A549 (cell line): ENCODE data around the gene SPINT1. TPM values are rescaled to one million over a fixed set of nuclear protein-coding genes. Genes with fewer than 3 reads are reported as not detected.

Experiments used
- ATAC-seq, 2 experiments: fragments of 200-7000 bp in 1 of 2; fragments of >200 bp in 1 of 2; cut with Nextera tagmentation in 1 of 2; cut with Tn5 transposase in 1 of 2; 3 replicates each; pipeline versions ENCODE4 v1.8.0 to v1.9.1; 2018 to 2020; ENCODE audit warnings: mild to moderate bottlenecking in 1 of 2, moderate library complexity in 1 of 2
- CTCF ChIA-PET: fragments of 300-600 bp; sonication (Branson Sonifier 250); formaldehyde crosslinking; extraction: SDS; loops from one replicate; lab custom pipeline; 2021; ENCODE audit warnings: antibody characterized with exemption, inconsistent platforms; lab: Yijun Ruan, JAX
- POLR2A ChIA-PET: fragments of 350-600 bp; formaldehyde crosslinking; extraction: SDS; loops from one replicate; lab custom pipeline; 2021; ENCODE audit warnings: antibody characterized with exemption, inconsistent platforms; lab: Yijun Ruan, JAX
- DNase-seq, 2 experiments: peaks; one replicate each; pipeline versions ENCODE4 v3.0.0 to v3.0.0-alpha.2; 2011 to 2016; ENCODE audit warnings: low read depth in 1 of 2, low spot score in 1 of 2
- FAIRE-seq: peaks from 2 replicates; lab custom pipeline; 2011; peaks lifted over from hg19 to GRCh38; lab: Jason Lieb, UNC
- H3K27ac ChIP-seq, 2 experiments: fragments of >200 bp; sonication (Bioruptor Twin); formaldehyde crosslinking; 3 replicates each; pipeline ENCODE4 v1.5.1; 2016 to 2017
- H3K4me1 ChIP-seq: fragments of >200 bp; sonication (Bioruptor Twin); formaldehyde crosslinking; 3 replicates; pipeline ENCODE4 v1.6.1; 2016
- H3K4me2 ChIP-seq: fragments of >200 bp; sonication (Bioruptor Twin); formaldehyde crosslinking; 3 replicates; pipeline ENCODE4 v1.6.1; 2016
- H3K4me3 ChIP-seq: fragments of >200 bp; sonication (Bioruptor Twin); formaldehyde crosslinking; 3 replicates; pipeline ENCODE4 v1.5.1; 2016
- H3K9me3 ChIP-seq: fragments of >200 bp; sonication (Bioruptor Twin); formaldehyde crosslinking; 3 replicates; pipeline ENCODE4 v1.6.1; 2016
- BCL3 ChIP-seq: fragments of >200 bp; sonication (Bioruptor Twin); formaldehyde crosslinking; IDR thresholded peaks from 3 replicates; pipeline ENCODE4 v1.6.1; 2016
- EHMT2 ChIP-seq: fragments of 200-600 bp; sonication (generic); IDR thresholded peaks from 2 replicates; pipeline ENCODE4 v1.6.1; 2016; ENCODE audit warnings: antibody characterized with exemption, low read depth, mild to moderate bottlenecking, moderate library complexity
- GATA3 ChIP-seq: IDR thresholded peaks from 2 replicates; pipeline ENCODE4 v1.6.1; 2012; ENCODE audit warnings: borderline replicate concordance
- HOXA7 ChIP-seq: fragments of 250-450 bp; sonication (Bioruptor Pico); IDR thresholded peaks from 2 replicates; pipeline ENCODE4 v1.5.0; 2020; ENCODE audit warnings: mild to moderate bottlenecking, moderate library complexity
- HOXB13 ChIP-seq: fragments of 250-450 bp; sonication (Bioruptor Pico); IDR thresholded peaks from 2 replicates; pipeline ENCODE4 v1.5.0; 2020; ENCODE audit warnings: low read depth, mild to moderate bottlenecking, moderate library complexity
- JUN ChIP-seq, 2 experiments: fragments of >200 bp; sonication (Bioruptor Twin); formaldehyde crosslinking; IDR thresholded peaks; 2 replicates in 1 of 2; 3 replicates in 1 of 2; pipeline ENCODE4 v1.6.1; 2016 to 2017
- KDM1A ChIP-seq: fragments of 200-600 bp; sonication (generic); IDR thresholded peaks from 2 replicates; pipeline ENCODE4 v1.6.1; 2016; ENCODE audit warnings: low read depth, mild to moderate bottlenecking
- MAX ChIP-seq: IDR thresholded peaks from 2 replicates; pipeline ENCODE4 v1.6.1; 2012
- NR3C1 ChIP-seq: fragments of >200 bp; sonication (Bioruptor Twin); formaldehyde crosslinking; IDR thresholded peaks from 3 replicates; pipeline ENCODE4 v1.6.1; 2017
- PHF8 ChIP-seq: fragments of 200-600 bp; sonication (generic); IDR thresholded peaks from 2 replicates; pipeline ENCODE4 v1.6.1; 2016; ENCODE audit warnings: low read depth, mild to moderate bottlenecking, antibody characterized with exemption, moderate library complexity, borderline replicate concordance
- POLR2A ChIP-seq: IDR thresholded peaks from 2 replicates; pipeline ENCODE4 v1.6.1; 2012; ENCODE audit warnings: mild to moderate bottlenecking, low read length
- SMC3 ChIP-seq: fragments of >200 bp; sonication (Bioruptor Twin); formaldehyde crosslinking; IDR thresholded peaks from 3 replicates; pipeline ENCODE4 v1.6.1; 2018; ENCODE audit warnings: inconsistent platforms
- ZNF302 ChIP-seq: fragments of 250-450 bp; sonication (Bioruptor Pico); IDR thresholded peaks from 2 replicates; pipeline ENCODE4 v1.9.0; 2021; ENCODE audit warnings: inconsistent platforms, mild to moderate bottlenecking, moderate library complexity
- WGBS: methylation state at CpG from one replicate; pipeline ENCODE4 v1.1.6; 2017; ENCODE audit errors: missing lambda C conversion rate; 5-methylcytosine and 5-hydroxymethylcytosine counted together
- polyA plus RNA-seq, 4 experiments: library from polyadenylated mRNA; depleted of rRNA in 3 of 4; stranded (reverse); fragments of >200 nt; fragmentation: RNase III in 1 of 4; extraction: RNeasy Plus Mini Kit Qiagen cat#74134 plus additional on column Dnase treatment in 1 of 4; gene quantifications; 2 replicates in 3 of 4; 3 replicates in 1 of 4; pipeline ENCODE4 v1.2.3, GENCODE V29; 2011 to 2017
- TF ChIP-seq, protein P1 (sequence below): IDR thresholded peaks from 2 replicates; pipeline ENCODE4 v1.6.1; 2012
- TF ChIP-seq, protein P2 (sequence below): IDR thresholded peaks from 2 replicates; pipeline ENCODE4 v1.6.1; 2012; ENCODE audit warnings: low read depth, borderline replicate concordance

The SPINT1 gene
- polyA plus RNA-seq, 2 of the 4 experiments (the other 2 are of a cell fraction) = 0.79 to 0.80 TPM

DNA sequence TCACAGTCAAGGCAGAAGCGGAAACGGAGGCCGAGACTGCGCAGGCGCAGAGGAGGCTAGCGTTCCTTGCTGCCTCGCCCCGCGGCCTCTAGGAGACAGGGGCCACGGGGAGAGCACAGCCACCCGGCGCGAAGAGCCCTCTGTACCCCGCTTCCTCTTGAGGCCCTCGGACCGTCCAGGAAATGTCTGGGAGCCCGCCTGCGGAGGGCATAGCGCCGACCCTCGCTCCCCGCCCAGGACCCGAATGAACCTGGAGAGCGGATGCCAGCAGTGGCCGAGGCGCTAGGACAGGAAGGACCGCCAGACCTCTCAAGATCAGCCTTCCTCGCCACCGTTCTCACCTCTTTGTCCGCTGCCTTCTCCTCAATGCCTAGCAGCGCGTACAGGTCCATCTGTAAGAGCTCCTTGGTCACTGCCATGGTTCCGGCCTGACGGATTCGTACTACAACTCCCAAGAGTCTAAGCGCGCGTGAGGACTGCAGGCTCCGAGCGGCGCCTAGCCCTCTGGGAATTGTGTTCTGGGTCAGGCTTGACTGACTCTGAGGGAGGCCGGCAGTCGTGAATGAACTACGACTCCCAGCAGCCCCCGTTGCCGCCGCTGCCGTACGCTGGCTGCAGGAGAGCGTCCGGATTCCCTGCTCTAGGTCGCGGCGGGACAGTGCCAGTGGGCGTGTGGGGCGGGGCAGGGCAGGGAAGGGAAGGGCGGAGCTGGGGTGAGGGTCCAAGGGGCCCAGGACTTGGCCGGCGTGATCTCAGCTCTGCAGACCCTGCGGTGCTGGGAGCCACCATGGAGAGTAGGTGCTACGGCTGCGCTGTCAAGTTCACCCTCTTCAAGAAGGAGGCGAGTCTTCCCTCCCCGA, 36.6 kb upstream of the SPINT1 start, which contains the start of the genes DNAJC17 and ZFYVE19:
Gene DNAJC17 (minus strand): TSS at position 446 of the 860 bp plus-strand sequence. CDS start 27 bp downstream, at position 419.
Gene ZFYVE19 (plus strand): TSS at position 62 of the 860 bp plus-strand sequence. CDS start 501 bp downstream, at position 563.
- Histone ChIP-seq H3K4me2 (peak within 1 kb of the TSS; percentile 99), H3K4me1 (peaks cover 11% of the 10 kb centered on the region; the same call in 1 of the 3 replicates), H3K9me3 (no peaks in the 10 kb centered on the region), H3K27ac (peak within 1 kb of the TSS; percentile 96 to 99), H3K4me3 (peak within 1 kb of the TSS; percentile 83)
- POLR2A ChIA-PET = no interaction called here
- ATAC-seq = peak; percentile 99
- DNase-seq = peak; percentile 78 to 96
- TF ChIP-seq HOXB13 (CRISPR knock-in tag) = no peak
- no peak for TF ChIP-seq ZNF302
- TF ChIP-seq, protein P1, sequence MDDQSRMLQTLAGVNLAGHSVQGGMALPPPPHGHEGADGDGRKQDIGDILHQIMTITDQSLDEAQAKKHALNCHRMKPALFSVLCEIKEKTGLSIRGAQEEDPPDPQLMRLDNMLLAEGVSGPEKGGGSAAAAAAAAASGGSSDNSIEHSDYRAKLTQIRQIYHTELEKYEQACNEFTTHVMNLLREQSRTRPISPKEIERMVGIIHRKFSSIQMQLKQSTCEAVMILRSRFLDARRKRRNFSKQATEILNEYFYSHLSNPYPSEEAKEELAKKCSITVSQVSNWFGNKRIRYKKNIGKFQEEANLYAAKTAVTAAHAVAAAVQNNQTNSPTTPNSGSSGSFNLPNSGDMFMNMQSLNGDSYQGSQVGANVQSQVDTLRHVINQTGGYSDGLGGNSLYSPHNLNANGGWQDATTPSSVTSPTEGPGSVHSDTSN = 0 out of 2 replicates have a peak, but pooled peaks have one; percentile 36
- TF ChIP-seq BCL3 = 0 out of 3 replicates have a peak, but pooled peaks have one; percentile 19
- TF ChIP-seq JUN (IDR thresholded peaks at IDR 0.05) = peak; percentile 10 to 45; a peak in 2 of 5 replicates
- TF ChIP-seq POLR2A = peak; percentile 63
- peak; percentile 57; the same call in 1 of the 2 replicates for TF ChIP-seq PHF8
- CTCF ChIA-PET = interaction anchor here (1.0 to 1.6 kb wide), 3 partner anchors 16 to 87 kb away, joined by 3 to 5 read pairs (median 3); partner anchors contain the start of gene VPS18
- WGBS = 0% methylated on average over 22 of the region's 64 CpGs
- no peak for FAIRE-seq

DNA sequence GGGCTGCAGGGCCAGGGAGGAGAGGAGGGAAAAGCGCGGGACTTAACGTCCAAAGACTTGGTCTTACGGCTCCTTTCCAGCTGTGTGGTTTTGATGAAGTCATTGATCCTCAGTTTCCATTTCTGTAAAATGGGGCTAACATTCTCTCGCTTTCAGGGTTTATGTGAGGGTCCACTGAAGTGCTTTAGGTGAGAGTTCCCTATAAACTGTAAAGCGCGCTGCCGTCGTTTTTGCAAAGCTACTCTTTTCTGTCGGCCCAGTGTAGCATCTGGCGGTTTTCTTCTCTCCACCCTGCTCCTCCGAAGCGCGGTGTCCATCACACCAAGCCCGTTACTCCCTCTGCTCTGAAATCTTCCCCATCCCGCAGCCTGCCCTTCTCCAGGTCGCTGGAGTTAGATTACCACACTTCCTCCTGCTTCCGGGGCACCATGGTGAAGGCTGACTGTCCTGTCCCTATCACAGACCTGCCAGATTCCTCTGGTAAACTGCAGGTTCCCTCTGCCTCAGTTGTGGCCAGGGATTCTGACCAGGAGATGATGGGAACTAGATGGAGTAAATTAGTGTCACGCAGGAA, 35.9 kb upstream of the SPINT1 start:
- peak overlapping the region; percentile 83 for H3K4me3 ChIP-seq
- H3K4me1 ChIP-seq = peaks cover 11% of the 10 kb centered on the region; the same call in 1 of the 3 replicates
- CTCF ChIA-PET = no interaction called here
- no peak for DNase-seq
- POLR2A ChIA-PET = no interaction called here
- 6% methylated on average over 19 of the region's 19 CpGs for WGBS
- peak; percentile 4 to 13; a peak in 1 of 6 replicates for ATAC-seq
- TF ChIP-seq NR3C1 (no peak), EHMT2 (no peak), GATA3 (no peak), KDM1A (peak; percentile 70; the same call in 1 of the 2 replicates)
- TF ChIP-seq, protein P2, sequence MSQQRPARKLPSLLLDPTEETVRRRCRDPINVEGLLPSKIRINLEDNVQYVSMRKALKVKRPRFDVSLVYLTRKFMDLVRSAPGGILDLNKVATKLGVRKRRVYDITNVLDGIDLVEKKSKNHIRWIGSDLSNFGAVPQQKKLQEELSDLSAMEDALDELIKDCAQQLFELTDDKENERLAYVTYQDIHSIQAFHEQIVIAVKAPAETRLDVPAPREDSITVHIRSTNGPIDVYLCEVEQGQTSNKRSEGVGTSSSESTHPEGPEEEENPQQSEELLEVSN = 0 out of 2 replicates have a peak, but pooled peaks have one; percentile 46
- peak overlapping the region; percentile 72 to 99 for H3K27ac ChIP-seq
- H3K4me2 ChIP-seq = peak overlapping the region; percentile 83
- FAIRE-seq = no peak
- no peaks in the 10 kb centered on the region for H3K9me3 ChIP-seq

DNA sequence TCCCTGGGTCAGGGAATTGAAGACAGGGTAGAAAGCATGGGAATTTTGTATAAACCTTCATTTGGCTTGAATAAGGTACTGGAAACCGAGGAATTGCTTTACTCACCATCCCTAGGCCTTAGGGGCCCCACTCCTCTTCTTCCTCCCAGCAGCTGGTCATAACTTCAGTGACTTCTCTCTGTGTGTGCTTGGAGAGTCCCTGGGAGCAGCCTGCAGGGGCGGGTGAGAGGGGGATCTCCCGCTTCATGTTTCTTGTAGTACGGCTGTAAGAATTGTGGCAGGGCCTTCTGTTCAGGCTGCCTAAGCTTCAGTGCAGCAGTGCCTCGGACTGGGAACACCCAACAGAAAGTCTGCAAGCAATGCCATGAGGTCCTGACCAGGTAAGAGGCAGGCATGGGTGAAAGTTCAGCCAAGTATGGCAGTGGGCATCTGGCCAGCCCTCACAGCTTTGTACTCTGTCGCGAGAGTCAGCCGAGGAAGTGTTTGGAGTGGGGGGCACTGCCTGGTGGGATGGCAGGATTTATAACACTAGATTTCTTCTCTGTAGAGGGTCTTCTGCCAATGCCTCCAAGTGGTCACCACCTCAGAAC, 34.9 kb upstream of the SPINT1 start:
- H3K4me2 ChIP-seq = peak overlapping the region; percentile 83
- POLR2A ChIA-PET = no interaction called here

More for the DNA sequence above, 34.9 kb upstream of the SPINT1 start:
- ATAC-seq (no peak), DNase-seq (no peak), FAIRE-seq (no peak)
- TF ChIP-seq HOXA7 (CRISPR knock-in tag) (no peak), SMC3 (no peak), BCL3 (no peak), MAX (no peak), ZNF302 (no peak)
- peaks cover 11% of the 10 kb centered on the region; the same call in 1 of the 3 replicates for H3K4me1 ChIP-seq
- H3K4me3 ChIP-seq = no peak overlapping the region
- H3K27ac ChIP-seq = peak overlapping the region in 1 of 2 experiments; percentile 99; a peak in 1 of 6 replicates
- WGBS = 85% methylated on average over 6 of the region's 8 CpGs
- CTCF ChIA-PET = no interaction called here
- no peaks in the 10 kb centered on the region for H3K9me3 ChIP-seq
